Body of pancreas (tissue), 4 donors: ENCODE results near the gene CRTAP. TPM values are rescaled to one million over a fixed set of nuclear protein-coding genes. Genes with fewer than 3 reads are reported as not detected.
A peak's percentile ranks its signal among the peaks of the same experiment; 100 is the strongest.
"Not testable (repeated sequence)": the region's sequence is repeated elsewhere in the genome, so short reads cannot be mapped to it uniquely, and the experiment has no call there.

Experiments
- ATAC-seq: fragments of 150-250 bp; one replicate; pipeline ENCODE4 v1.9.1; 2016
- DNase-seq, 4 donors: peaks; one replicate each; pipeline ENCODE4 v3.0.0-alpha.2; 2019
- H3K27ac ChIP-seq, 4 donors: fragments of 200-600 bp; sonication (generic); 1 replicate in 3 of 4; 2 replicates in 1 of 4; pipeline versions ENCODE4 v1.5.1 to v1.6.1; 2016 to 2019; ENCODE audit warnings: mild to moderate bottlenecking in 1 of 4, mixed read lengths in 1 of 4, moderate library complexity in 1 of 4
- H3K27me3 ChIP-seq, 2 donors: fragments of 200-600 bp; sonication (generic); one replicate each; pipeline ENCODE4 v1.6.0; 2016; ENCODE audit warnings: mild to moderate bottlenecking in 1 of 2
- H3K36me3 ChIP-seq, 2 donors: fragments of 200-600 bp; sonication (generic); replicated peaks in 1 of 2; 2 replicates each; pipeline ENCODE4 v1.5.1; 2016; ENCODE audit warnings: low read depth in 2 of 2; ENCODE audit not compliant: insufficient read depth in 1 of 2
- H3K4me1 ChIP-seq: fragments of 200-600 bp; sonication (generic); one replicate; pipeline ENCODE4 v1.6.0; 2016
- H3K4me3 ChIP-seq, 2 donors: fragments of 200-600 bp; sonication (generic); 1 replicate in 1 of 2; 2 replicates in 1 of 2; pipeline ENCODE4 v1.5.1; 2016 to 2019
- H3K9me3 ChIP-seq, 3 donors: fragments of 200-600 bp; sonication (generic); 1 replicate in 2 of 3; 2 replicates in 1 of 3; pipeline ENCODE4 v1.5.1; 2016
- POLR2A ChIP-seq, 3 donors: fragments of 450-650 bp; IDR thresholded peaks; one replicate each; pipeline ENCODE4 v1.6.1; 2016; ENCODE audit warnings: antibody characterized with exemption in 3 of 3, mild to moderate bottlenecking in 2 of 3
- WGBS, 2 donors: methylation state at CpG; one replicate each; pipeline ENCODE4 v1.1.5; 2017; 5-methylcytosine and 5-hydroxymethylcytosine counted together
- intact Hi-C: fragments of 100-400 bp; cut with DNase I; formaldehyde crosslinking; loops from one replicate; pipeline ENCODE4 v1.15.1; 2023
- total RNA-seq, 2 donors: library from RNA; depleted of rRNA; stranded (reverse); fragments of >200 nt; gene quantifications; one replicate each; pipeline ENCODE4 v1.1.0, GENCODE V29; 2016
- TF ChIP-seq, protein P1 (sequence below), 7 experiments: fragments of 450-650 bp in 4 of 7; fragments of 200-600 bp in 3 of 7; sonication (generic) in 3 of 7; IDR thresholded peaks; one replicate each; pipeline ENCODE4 v1.5.1; 2016 to 2019; ENCODE audit warnings: antibody characterized with exemption in 7 of 7

CRTAP gene
- total RNA-seq, 2 donors from 2014 or later = 30.0 to 101 TPM

DNA sequence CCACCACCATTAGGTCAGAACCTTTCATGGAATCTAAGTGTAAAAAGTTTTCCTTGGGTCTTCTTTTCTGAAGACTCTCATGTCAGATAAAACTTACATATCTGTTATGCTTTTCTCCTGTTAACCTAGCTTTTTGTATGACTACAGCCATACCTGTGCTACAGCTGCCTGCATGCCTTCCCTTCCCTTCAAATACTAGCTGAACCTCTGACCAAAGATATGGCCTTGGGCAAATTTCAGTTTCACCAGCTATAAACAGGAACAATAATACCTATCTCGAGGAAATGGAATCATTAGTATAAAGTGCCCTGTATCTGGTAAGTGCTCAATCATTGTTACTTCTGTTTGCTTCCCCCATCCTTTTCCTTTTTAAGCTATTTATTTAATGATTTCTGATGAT, 41.9 kb upstream of the CRTAP start:
- Histone ChIP-seq H3K36me3 (no peaks in the 10 kb centered on the region), H3K27ac (no peak overlapping the region), H3K4me1 (peaks cover 4% of the 10 kb centered on the region), H3K9me3 (no peaks in the 10 kb centered on the region), H3K27me3 (no peaks in the 10 kb centered on the region), H3K4me3 (no peak overlapping the region)
- DNase-seq = no peak
- TF ChIP-seq POLR2A (IDR thresholded peaks at IDR 0.05) = no peak
- TF ChIP-seq, protein P1, sequence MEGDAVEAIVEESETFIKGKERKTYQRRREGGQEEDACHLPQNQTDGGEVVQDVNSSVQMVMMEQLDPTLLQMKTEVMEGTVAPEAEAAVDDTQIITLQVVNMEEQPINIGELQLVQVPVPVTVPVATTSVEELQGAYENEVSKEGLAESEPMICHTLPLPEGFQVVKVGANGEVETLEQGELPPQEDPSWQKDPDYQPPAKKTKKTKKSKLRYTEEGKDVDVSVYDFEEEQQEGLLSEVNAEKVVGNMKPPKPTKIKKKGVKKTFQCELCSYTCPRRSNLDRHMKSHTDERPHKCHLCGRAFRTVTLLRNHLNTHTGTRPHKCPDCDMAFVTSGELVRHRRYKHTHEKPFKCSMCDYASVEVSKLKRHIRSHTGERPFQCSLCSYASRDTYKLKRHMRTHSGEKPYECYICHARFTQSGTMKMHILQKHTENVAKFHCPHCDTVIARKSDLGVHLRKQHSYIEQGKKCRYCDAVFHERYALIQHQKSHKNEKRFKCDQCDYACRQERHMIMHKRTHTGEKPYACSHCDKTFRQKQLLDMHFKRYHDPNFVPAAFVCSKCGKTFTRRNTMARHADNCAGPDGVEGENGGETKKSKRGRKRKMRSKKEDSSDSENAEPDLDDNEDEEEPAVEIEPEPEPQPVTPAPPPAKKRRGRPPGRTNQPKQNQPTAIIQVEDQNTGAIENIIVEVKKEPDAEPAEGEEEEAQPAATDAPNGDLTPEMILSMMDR (IDR thresholded peaks at IDR 0.05) = no peak
- intact Hi-C loops = no loop called here
- ATAC-seq = no peak
- 43 to 68% methylated on average over 1 of the region's 1 CpG for WGBS, 2 donors

DNA sequence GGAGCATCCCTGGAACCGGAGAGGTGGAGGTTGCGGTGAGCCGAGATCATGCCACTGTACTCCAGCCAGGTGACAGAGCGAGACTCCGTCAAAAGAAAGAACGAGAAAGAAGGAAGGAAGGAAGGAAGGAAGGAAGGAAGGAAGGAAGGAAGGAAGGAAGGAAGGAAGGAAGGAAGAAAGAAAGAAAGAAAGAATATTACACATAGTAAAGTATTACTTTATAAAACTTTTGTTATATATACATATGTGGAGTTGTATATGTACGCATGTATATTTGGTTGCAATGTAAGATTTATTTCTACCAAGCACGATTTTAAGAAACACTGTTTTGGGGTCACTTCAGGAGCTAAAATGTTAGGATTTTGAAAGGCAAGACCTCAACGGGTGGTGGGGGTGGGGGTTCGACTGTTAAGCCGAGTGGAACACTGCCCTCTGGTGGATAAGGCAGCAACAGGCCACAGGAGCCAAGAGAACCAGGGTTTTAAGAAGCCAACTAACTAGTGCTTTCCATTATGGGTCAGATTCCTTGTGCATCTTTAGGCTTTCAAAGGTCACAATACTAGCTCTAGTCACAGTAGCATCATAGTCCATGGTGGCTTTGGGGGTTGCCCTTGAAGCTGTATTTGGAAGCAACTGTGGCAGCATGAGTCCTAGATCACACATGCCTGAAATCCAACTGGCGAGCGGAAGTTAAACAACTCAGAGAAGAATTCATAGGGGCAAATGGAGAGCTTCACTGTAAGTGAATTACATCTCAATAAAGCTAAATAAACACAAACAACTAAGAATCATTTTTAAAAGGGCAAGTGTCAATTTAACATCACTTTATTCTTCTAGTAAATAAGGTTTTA, 39.4 kb upstream of the CRTAP start:
- Histone ChIP-seq H3K4me3 (no peak overlapping the region), H3K4me1 (peaks cover 4% of the 10 kb centered on the region), H3K27ac (no peak overlapping the region), H3K27me3 (no peaks in the 10 kb centered on the region), H3K36me3 (no peaks in the 10 kb centered on the region), H3K9me3 (no peaks in the 10 kb centered on the region)
- WGBS, 2 donors = 58 to 64% methylated on average over 13 of the region's 13 CpGs
- peak; percentile 42 for ATAC-seq
- TF ChIP-seq, protein P1 (IDR thresholded peaks at IDR 0.05) = peak in 6 of 7 experiments; percentile 47 to 77 (median 64)
- TF ChIP-seq POLR2A (IDR thresholded peaks at IDR 0.05) = no peak
- DNase-seq = peak; percentile 39 to 69 (median 46)
- intact Hi-C loops = no loop called here

DNA sequence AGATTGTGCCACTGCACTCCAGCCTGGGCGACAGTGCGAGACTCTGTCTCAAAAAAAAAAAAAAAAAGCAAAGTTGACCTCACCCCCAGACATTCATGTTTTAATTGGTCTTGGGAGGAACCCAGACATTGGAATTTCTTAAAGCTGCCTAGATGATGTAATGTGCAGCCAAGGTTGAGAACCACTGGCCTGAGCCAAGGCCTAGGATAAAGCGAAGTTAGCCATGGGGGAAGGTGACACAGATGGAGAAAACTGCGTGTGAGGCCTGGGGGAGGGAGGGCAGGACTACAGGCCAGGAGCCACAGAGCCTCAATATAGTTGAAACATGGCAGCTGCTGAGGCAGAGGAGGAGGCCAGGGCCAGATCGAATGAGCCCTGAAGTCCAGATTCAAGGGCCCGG, 37.8 kb upstream of the CRTAP start:
- DNase-seq (no peak), ATAC-seq (no peak)
- Histone ChIP-seq H3K9me3 (no peaks in the 10 kb centered on the region), H3K36me3 (no peaks in the 10 kb centered on the region), H3K4me1 (no peaks in the 10 kb centered on the region), H3K27ac (no peak overlapping the region), H3K27me3 (no peaks in the 10 kb centered on the region), H3K4me3 (no peak overlapping the region)
- TF ChIP-seq, protein P1 (IDR thresholded peaks at IDR 0.05) = no peak
- no peak for TF ChIP-seq POLR2A (IDR thresholded peaks at IDR 0.05)
- intact Hi-C loops = no loop called here
- 90 to 91% methylated on average over 6 of the region's 6 CpGs for WGBS, 2 donors

DNA sequence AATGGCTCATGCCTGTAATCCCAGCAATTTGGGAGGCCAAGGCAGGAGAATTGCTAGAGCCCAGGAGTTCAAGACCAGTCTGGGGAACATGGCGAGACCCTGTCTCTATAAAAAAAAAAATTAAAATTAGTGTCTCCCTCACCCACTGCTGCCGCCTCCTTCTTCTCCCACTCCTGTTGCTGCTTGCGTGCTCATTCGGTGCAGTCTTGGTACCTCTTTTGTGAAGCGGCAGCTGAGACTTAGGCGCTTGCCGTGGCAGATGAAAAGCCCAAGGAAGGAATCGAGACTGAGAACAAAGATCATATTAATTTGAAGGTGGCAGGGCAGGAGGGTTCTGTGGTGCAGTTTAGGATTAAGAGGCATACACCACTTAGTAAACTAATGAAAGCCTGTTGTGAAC, 36.9 kb upstream of the CRTAP start:
- intact Hi-C loops = no loop called here
- H3K9me3 ChIP-seq = no peaks in the 10 kb centered on the region
- H3K27ac ChIP-seq = no peak overlapping the region
- ATAC-seq (no peak), DNase-seq (no peak)
- H3K36me3 ChIP-seq = no peaks in the 10 kb centered on the region
- TF ChIP-seq POLR2A (IDR thresholded peaks at IDR 0.05) = no peak
- TF ChIP-seq, protein P1 (IDR thresholded peaks at IDR 0.05) = no peak
- no peaks in the 10 kb centered on the region for H3K27me3 ChIP-seq
- H3K4me1 ChIP-seq = no peaks in the 10 kb centered on the region
- H3K4me3 ChIP-seq = no peak overlapping the region
- 91 to 96% methylated on average over 8 of the region's 8 CpGs for WGBS, 2 donors

DNA sequence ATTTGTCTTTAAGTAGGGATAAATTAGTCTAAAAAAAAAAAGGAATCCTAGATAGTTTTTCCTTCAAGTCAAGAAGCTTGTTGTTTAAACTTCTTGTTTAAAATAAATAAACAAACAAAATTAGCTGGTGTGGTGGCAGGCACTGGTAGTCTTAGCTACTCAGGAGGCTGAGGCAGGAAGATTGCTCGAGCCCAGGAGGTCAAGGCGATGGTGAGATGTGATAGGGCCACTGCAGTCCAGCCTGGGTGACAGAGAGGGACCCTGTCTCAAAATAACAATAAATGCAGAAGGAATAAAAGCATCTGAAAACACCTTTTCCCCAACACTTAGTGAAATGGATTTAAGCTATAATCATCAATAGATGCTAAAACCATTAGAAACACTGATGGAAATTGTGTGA, 35.8 kb upstream of the CRTAP start:
- DNase-seq (no peak), ATAC-seq (no peak)
- H3K36me3 ChIP-seq = no peaks in the 10 kb centered on the region
- TF ChIP-seq, protein P1 (IDR thresholded peaks at IDR 0.05) = no peak
- no peak for TF ChIP-seq POLR2A (IDR thresholded peaks at IDR 0.05)
- no peak overlapping the region for H3K4me3 ChIP-seq
- H3K4me1 ChIP-seq = no peaks in the 10 kb centered on the region
- H3K27ac ChIP-seq = no peak overlapping the region
- 97 to 98% methylated on average over 2 of the region's 2 CpGs for WGBS, 2 donors
- no peaks in the 10 kb centered on the region for H3K9me3 ChIP-seq
- intact Hi-C loops = no loop called here
- no peaks in the 10 kb centered on the region for H3K27me3 ChIP-seq

DNA sequence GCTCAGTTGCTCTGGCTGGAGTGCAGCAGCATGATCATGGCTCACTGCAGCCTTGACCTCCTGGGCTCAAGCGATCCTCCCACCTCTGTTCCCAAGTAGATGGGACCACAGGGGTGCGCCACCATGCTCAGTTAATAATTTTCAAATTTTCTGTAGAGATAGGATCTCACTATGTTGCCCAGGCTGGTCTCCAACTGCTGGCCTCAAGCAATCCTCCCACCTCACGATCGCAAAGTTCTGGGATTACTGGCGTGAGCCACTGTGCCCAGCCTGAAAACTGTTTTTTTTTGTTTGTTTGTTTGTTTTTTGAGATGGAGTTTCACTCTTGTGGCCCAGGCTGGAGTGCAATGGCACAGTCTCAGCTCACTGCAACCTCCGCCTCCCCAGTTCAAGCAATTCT, 34.0 kb upstream of the CRTAP start:
- H3K27ac ChIP-seq, DNase-seq, H3K27me3 ChIP-seq, H3K4me3 ChIP-seq, ATAC-seq, H3K9me3 ChIP-seq, intact Hi-C loops, H3K36me3 ChIP-seq, H3K4me1 ChIP-seq: not testable (repeated sequence)
- 89 to 95% methylated on average over 6 of the region's 6 CpGs for WGBS, 2 donors
